OCI-LY7 (cell line): ENCODE measurements around the gene STYXL1. TPM values are rescaled to one million over a fixed set of nuclear protein-coding genes. Genes with fewer than 3 reads are reported as not detected.

ENCODE experiments used
- BruUV-seq: library from RNA; stranded (reverse); fragments of 400-500 nt; replicated peaks from 2 replicates; lab custom pipeline; 2021; lab: Mats Ljungman, UMichigan
- CTCF ChIA-PET: fragments of 300-600 bp; sonication (Branson Sonifier 250); formaldehyde crosslinking; loops from one replicate; lab custom pipeline; 2022; ENCODE audit warnings: antibody characterized with exemption; ENCODE audit not compliant: unreplicated experiment; lab: Charles Lee
- POLR2A ChIA-PET: fragments of 300-600 bp; sonication (Branson Sonifier 250); formaldehyde crosslinking; loops from one replicate; lab custom pipeline; 2022; ENCODE audit warnings: antibody characterized with exemption; lab: Charles Lee
- DNase-seq: peaks from one replicate; pipeline ENCODE4 v3.0.0-alpha.2; 2015; ENCODE audit warnings: low spot score
- H2AFZ ChIP-seq: fragments of 200-600 bp; sonication (generic), shearing (Covaris generic); 2 replicates; pipeline ENCODE4 v1.6.1; 2014; ENCODE audit warnings: mild to moderate bottlenecking, antibody characterized with exemption, low read length, moderate library complexity
- H3K27ac ChIP-seq: fragments of 200-600 bp; sonication (generic); 2 replicates; pipeline ENCODE4 v1.5.1; 2014; ENCODE audit warnings: mixed run types, low read depth, mild to moderate bottlenecking, moderate library complexity, low read length, inconsistent platforms; ENCODE audit not compliant: poor library complexity, severe bottlenecking
- H3K36me3 ChIP-seq: fragments of 200-600 bp; sonication (generic); 2 replicates; pipeline ENCODE4 v1.6.1; 2014; ENCODE audit warnings: mild to moderate bottlenecking, antibody characterized with exemption, low read length, moderate library complexity, mixed read lengths; ENCODE audit not compliant: insufficient read depth
- H3K4me1 ChIP-seq: fragments of 200-600 bp; sonication (generic); 2 replicates; pipeline ENCODE4 v1.5.1; 2014; ENCODE audit warnings: mild to moderate bottlenecking, low read length; ENCODE audit not compliant: insufficient read depth, poor library complexity, severe bottlenecking
- H3K4me2 ChIP-seq: fragments of 200-600 bp; sonication (generic); 2 replicates; pipeline ENCODE4 v1.6.1; 2014; ENCODE audit warnings: mild to moderate bottlenecking, low read length
- H3K4me3 ChIP-seq: fragments of 200-600 bp; sonication (generic); 2 replicates; pipeline ENCODE4 v1.5.1; 2014; ENCODE audit warnings: mild to moderate bottlenecking, low read depth, low read length; ENCODE audit not compliant: poor library complexity, severe bottlenecking
- H3K79me2 ChIP-seq: fragments of 200-600 bp; sonication (generic); 2 replicates; pipeline ENCODE4 v1.6.1; 2016; ENCODE audit warnings: low read depth, mild to moderate bottlenecking, low read length, moderate library complexity, mixed read lengths; ENCODE audit not compliant: insufficient read depth
- H3K9me2 ChIP-seq: fragments of 200-600 bp; sonication (generic); 2 replicates; pipeline ENCODE4 v1.6.1; 2016; ENCODE audit warnings: mild to moderate bottlenecking, low read length, mixed read lengths; ENCODE audit not compliant: insufficient read depth
- H3K9me3 ChIP-seq: fragments of 200-600 bp; sonication (generic); 2 replicates; pipeline ENCODE4 v1.6.1; 2014; ENCODE audit warnings: mild to moderate bottlenecking, mixed run types, low read length, mixed read lengths
- H4K20me1 ChIP-seq: fragments of 200-600 bp; sonication (generic); 2 replicates; pipeline ENCODE4 v1.6.1; 2014; ENCODE audit warnings: mild to moderate bottlenecking, antibody characterized with exemption, low read length, moderate library complexity, mixed read lengths; ENCODE audit not compliant: insufficient read depth
- CTCF ChIP-seq: fragments of 200-600 bp; sonication (generic); conservative IDR thresholded peaks from 2 replicates; pipeline ENCODE4 v1.5.1; 2014; ENCODE audit warnings: mild to moderate bottlenecking, antibody characterized with exemption, low read length, moderate library complexity, mixed read lengths
- EZH2phosphoT487 ChIP-seq: fragments of 200-600 bp; sonication (generic); IDR thresholded peaks from 2 replicates; pipeline ENCODE4 v1.6.1; 2018; ENCODE audit warnings: low read depth, borderline replicate concordance, mild to moderate bottlenecking, mixed run types, antibody characterized with exemption, low read length, moderate library complexity, mixed read lengths
- intact Hi-C: fragments of 100-400 bp; cut with micrococcal nuclease; formaldehyde crosslinking; loops from one replicate; pipeline ENCODE4 v1.10.0; 2022; ENCODE audit not compliant: unreplicated experiment
- total RNA-seq, 2 experiments: library from RNA; depleted of rRNA in 1 of 2; stranded (reverse); fragments of >200 nt in 1 of 2; shearing (Covaris generic) in 1 of 2; gene quantifications; 2 replicates each; pipeline ENCODE4 v1.2.3, GENCODE V29; 2014 to 2022

The STYXL1 gene
- total RNA-seq, 2 experiments from 2014 or later: 27.6 to 37.4 TPM

GRCh38 chr7:75982306-75983064 is 65.3 kb downstream of the STYXL1 start:
- H3K27ac ChIP-seq: no peak overlapping the region
- BruUV-seq: no TSS peak
- POLR2A ChIA-PET: interaction anchor here (0.6 kb wide), 1 partner anchor 134 kb away, joined by 3 read pairs; no protein-coding TSS in a partner anchor
- H2AFZ ChIP-seq: no peak overlapping the region
- CTCF ChIA-PET: no interaction called here
- no peak overlapping the region for H3K4me3 ChIP-seq
- H3K9me2 ChIP-seq: no peaks in the 10 kb centered on the region
- peaks cover 16% of the 10 kb centered on the region; the same call in 1 of the 2 replicates for H3K36me3 ChIP-seq
- intact Hi-C loops: no loop called here
- H4K20me1 ChIP-seq: no peaks in the 10 kb centered on the region
- no peak for DNase-seq
- TF ChIP-seq CTCF (no peak), EZH2phosphoT487 (no peak)
- H3K79me2 ChIP-seq: no peaks in the 10 kb centered on the region
- H3K4me2 ChIP-seq: no peak overlapping the region
- H3K9me3 ChIP-seq: no peaks in the 10 kb centered on the region
- H3K4me1 ChIP-seq: no peaks in the 10 kb centered on the region

GRCh38 chr7:75981453-75982305 is 66.1 kb downstream of the STYXL1 start:
- Histone ChIP-seq H2AFZ (no peak overlapping the region), H3K36me3 (peaks cover 16% of the 10 kb centered on the region; the same call in 1 of the 2 replicates), H3K9me2 (no peaks in the 10 kb centered on the region), H3K9me3 (no peaks in the 10 kb centered on the region), H3K4me2 (no peak overlapping the region), H3K4me1 (no peaks in the 10 kb centered on the region), H4K20me1 (no peaks in the 10 kb centered on the region), H3K79me2 (no peaks in the 10 kb centered on the region), H3K4me3 (no peak overlapping the region), H3K27ac (no peak overlapping the region)
- intact Hi-C loops: no loop called here
- DNase-seq: no peak
- no peak for TF ChIP-seq CTCF
- no peak for TF ChIP-seq EZH2phosphoT487
- no TSS peak for BruUV-seq
- ChIA-PET POLR2A (no interaction called here), CTCF (no interaction called here)
